Epithelial cell of esophagus (primary cell): ENCODE measurements around the gene PCNT.
A peak's percentile ranks its signal among the peaks of the same experiment; 100 is the strongest.

Experiments
- DNase-seq: peaks from one replicate; pipeline ENCODE4 v3.0.0; 2010; ENCODE audit warnings: low read depth
- H3K4me3 ChIP-seq: 2 replicates; pipeline ENCODE4 v1.5.1; 2011; ENCODE audit warnings: mild to moderate bottlenecking, low read length, control low read depth
- TF ChIP-seq, protein P1 (sequence below): IDR thresholded peaks from 2 replicates; pipeline ENCODE4 v1.5.1; 2011; ENCODE audit warnings: low read depth, mild to moderate bottlenecking, low read length, control low read depth, inconsistent platforms; ENCODE audit not compliant: insufficient read depth; ENCODE audit errors: missing control alignments

Gene PCNT

DNA sequence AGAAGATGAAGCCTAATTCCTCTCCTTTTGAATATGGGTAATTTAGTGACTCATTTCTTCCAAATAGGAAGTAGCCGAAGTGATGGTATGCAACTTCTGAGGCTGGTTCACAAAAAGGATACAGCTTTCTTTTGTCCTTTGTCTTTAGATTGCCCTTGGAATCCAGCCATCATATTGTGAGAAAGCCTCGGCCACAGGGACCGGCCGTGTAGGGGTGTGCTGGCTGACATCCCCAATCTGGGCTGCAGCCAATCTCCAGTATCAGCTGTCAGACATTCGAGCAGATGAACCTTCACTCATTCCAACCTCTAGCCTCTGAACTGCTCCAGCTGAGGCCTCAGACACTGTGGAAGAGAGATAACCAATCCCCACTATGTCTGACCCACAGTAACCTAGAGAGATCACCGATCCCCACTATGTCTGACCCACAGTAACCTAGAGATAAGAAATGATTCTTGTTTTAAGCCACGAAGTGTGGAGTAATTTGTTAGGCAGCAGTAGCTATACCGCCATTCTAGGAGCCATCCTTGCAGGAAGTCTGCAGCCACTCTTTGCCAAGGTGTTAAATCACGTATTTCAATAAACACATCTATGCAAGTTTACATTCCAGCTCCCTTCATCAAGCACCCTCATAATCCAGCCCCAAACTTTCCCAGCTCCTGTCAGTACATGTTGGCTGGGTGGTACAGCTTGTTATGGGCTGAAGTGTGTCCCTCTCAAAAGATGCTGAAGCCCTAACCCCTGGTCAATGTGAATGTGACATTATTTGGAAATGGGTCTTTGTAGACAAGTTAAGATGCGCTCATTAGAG is 131.8 kb downstream of the PCNT start:
- TF ChIP-seq, protein P1, sequence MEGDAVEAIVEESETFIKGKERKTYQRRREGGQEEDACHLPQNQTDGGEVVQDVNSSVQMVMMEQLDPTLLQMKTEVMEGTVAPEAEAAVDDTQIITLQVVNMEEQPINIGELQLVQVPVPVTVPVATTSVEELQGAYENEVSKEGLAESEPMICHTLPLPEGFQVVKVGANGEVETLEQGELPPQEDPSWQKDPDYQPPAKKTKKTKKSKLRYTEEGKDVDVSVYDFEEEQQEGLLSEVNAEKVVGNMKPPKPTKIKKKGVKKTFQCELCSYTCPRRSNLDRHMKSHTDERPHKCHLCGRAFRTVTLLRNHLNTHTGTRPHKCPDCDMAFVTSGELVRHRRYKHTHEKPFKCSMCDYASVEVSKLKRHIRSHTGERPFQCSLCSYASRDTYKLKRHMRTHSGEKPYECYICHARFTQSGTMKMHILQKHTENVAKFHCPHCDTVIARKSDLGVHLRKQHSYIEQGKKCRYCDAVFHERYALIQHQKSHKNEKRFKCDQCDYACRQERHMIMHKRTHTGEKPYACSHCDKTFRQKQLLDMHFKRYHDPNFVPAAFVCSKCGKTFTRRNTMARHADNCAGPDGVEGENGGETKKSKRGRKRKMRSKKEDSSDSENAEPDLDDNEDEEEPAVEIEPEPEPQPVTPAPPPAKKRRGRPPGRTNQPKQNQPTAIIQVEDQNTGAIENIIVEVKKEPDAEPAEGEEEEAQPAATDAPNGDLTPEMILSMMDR, result no peak
- no peak overlapping the region for H3K4me3 ChIP-seq
- peak; percentile 82 for DNase-seq

DNA sequence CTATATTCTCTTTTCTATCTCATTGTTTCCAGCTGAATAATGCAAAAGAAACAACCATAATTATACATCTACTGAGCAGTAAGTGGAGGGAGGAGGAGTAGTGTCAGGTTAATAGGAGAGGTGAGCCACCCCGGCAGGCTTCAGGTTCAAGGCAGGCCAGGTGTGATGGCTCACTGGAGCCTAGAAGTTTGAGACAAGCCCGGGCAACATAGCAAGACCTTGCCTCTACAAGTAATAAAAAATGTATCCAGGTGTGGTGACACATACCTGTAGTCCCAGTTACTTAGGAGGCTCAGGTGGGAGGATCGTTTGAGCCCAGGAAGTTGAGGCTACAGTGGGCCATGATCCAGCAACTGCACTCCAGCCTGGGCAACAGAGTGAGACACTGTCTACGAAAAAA is 132.8 kb downstream of the PCNT start:
- DNase-seq, result peak; percentile 92
- TF ChIP-seq, protein P1, result no peak
- no peak overlapping the region for H3K4me3 ChIP-seq

DNA sequence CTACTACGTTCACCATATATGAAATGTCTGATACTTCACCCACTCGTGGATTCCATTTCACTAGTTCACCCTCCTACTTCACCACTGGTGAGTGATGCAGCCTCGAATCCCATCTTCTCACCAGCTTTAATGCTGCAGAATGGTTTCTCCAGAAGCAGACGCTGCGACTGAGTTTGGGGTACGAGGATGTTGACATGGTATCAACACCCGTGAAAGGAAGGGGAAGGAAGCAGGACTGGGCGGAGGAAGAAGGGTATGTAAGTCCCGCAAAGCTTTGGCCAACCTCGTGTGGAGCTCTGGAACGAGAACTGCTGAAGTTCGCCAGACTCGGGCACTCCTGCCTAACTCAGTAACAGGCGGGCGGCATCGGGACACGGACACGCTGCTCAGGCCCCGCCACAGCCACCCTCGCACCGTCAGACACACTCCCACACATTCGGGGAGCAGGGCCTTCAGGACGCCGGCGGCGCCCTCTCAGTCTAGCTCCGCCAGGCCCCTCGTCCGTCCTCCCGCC is 133.9 kb downstream of the PCNT start:
- peak overlapping the region; percentile 79 for H3K4me3 ChIP-seq
- TF ChIP-seq, protein P1, result no peak
- DNase-seq, result peak; percentile 51

DNA sequence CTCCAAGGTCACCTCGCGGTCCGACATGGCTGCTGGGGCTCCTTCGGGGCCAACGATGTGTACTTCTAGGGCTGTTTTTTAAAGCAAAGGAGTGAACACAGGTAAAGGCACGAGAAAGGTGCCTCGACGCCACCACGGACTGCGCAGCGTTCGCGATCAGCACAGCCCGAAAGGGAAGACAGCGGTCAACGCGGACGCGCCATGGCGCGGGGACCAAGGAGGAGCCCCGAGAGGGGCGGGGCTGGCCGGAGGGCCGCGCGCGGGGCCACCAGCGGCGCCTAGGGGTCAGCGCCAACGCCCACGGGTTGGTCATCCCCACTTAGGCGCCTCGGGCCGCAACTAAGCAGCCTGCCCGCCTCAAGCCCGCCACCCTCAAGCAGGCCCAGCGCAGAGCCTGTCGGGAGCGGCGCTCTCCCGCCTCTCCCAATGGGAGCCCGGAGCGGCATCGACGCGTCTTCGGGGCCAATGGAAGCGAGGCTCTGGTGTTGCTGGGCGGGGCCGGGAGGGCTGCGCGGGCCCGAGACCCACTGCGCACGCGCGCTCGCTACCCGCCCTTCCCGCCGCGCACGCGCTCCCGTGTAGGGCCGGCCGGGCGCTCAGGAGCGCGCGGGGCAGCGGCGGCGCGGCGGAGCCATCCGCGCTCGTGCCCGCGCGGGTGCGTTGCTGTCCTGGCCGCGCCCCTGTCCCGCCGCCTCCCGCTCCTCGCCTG is 134.5 kb downstream of the PCNT start, which contains the start of gene DIP2A:
Gene DIP2A (plus strand): TSS at position 577 of the 709 bp plus-strand sequence. CDS start 241 bp downstream, outside the sequence.
- TF ChIP-seq, protein P1, result no peak
- peak within 1 kb of the TSS; percentile 79 for H3K4me3 ChIP-seq
- peak; percentile 98 for DNase-seq

DNA sequence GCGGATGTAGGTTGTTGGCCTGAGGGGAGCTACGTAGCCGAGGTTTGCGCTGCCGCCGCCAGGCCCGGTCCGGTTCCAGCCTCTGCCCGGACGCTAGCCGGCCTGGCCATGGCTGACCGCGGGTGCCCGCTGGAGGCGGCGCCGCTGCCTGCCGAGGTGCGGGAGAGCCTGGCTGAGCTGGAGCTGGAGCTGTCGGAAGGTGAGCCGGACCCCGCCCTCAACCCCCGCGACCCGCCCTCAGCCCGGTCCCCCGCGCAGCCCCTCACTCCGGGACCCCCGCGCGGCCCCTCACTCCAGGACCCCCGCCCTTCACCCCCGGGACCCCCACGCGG is 135.0 kb downstream of the PCNT start:
- TF ChIP-seq, protein P1, result no peak
- peak overlapping the region; percentile 50 for H3K4me3 ChIP-seq
- no peak for DNase-seq

DNA sequence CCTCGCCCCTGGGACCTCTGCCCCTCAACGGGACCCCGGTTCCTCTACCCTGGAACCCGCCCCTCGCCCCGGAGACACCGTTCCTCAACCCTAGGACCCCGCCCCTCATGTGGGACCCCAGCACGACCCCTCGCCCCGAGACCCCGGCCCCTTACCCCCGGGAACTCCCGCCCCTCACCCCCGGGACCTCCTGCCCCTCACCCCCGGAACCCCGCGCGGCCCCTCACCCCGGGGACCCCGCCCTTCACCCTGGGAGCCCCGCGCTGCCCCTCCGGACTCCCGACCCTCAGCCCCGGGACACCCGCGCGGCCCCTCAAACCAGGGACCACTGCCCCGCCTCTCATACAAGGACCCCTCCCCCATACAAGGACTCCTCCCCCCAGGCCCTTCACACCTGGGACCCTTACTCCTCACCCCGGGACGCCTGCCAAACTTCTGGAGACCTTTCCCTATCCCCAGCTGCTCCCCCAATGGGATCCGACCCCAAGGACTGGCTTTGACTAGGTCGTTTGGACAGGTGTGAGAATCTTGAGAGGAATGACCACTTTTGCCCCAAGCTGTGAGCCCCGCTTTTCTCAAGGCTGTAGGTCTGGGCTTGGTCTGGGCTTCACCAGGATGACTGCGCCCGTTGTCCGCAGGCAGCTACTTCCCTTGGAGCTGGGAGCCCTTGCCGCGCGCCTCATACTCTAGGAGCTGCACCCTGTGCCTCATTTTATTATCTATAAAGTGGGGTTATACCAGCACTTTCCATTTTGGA is 135.6 kb downstream of the PCNT start:
- H3K4me3 ChIP-seq, result peak overlapping the region; percentile 50
- DNase-seq, result peak; percentile 46
- TF ChIP-seq, protein P1, result no peak
